SK-N-SH treated with all-trans-retinoic acid at 6 μM for 48 hours (cell line): ENCODE results near the gene COL6A3.

Source experiments
- ATAC-seq: fragments of 200-7000 bp; cut with Tn5 transposase; 3 replicates; pipeline ENCODE4 v1.9.1; 2020; ENCODE audit warnings: mild to moderate bottlenecking, moderate library complexity
- ARNTL ChIP-seq: fragments of 450-650 bp; formaldehyde crosslinking; IDR thresholded peaks from 2 replicates; pipeline ENCODE4 v1.5.0; 2020; ENCODE audit warnings: low read depth, mild to moderate bottlenecking, moderate library complexity, borderline replicate concordance
- BACH2 ChIP-seq: fragments of 250-450 bp; sonication (Bioruptor Pico); IDR thresholded peaks from 2 replicates; pipeline ENCODE4 v1.9.0; 2021; ENCODE audit warnings: mild to moderate bottlenecking, borderline replicate concordance
- CREB5 ChIP-seq: fragments of 250-450 bp; sonication (Bioruptor Pico); IDR thresholded peaks from 2 replicates; pipeline ENCODE4 v1.5.1; 2020; ENCODE audit warnings: low read depth, mild to moderate bottlenecking, moderate library complexity
- CSDC2 ChIP-seq: fragments of 250-450 bp; sonication (Bioruptor Pico); IDR thresholded peaks from 2 replicates; pipeline ENCODE4 v1.5.0; 2020; ENCODE audit warnings: mild to moderate bottlenecking, moderate library complexity
- CSRNP3 ChIP-seq: fragments of 250-450 bp; sonication (Bioruptor Pico); IDR thresholded peaks from 2 replicates; pipeline ENCODE4 v1.5.1; 2021; ENCODE audit warnings: mild to moderate bottlenecking, moderate library complexity
- ESRRG ChIP-seq: fragments of 250-450 bp; sonication (Bioruptor Pico); IDR thresholded peaks from 2 replicates; pipeline ENCODE4 v1.6.1; 2021; ENCODE audit warnings: mild to moderate bottlenecking
- GLIS3 ChIP-seq: fragments of 250-450 bp; sonication (Bioruptor Pico); IDR thresholded peaks from 2 replicates; pipeline ENCODE4 v1.5.0; 2020; ENCODE audit warnings: mild to moderate bottlenecking, moderate library complexity
- ISL1 ChIP-seq: fragments of 250-450 bp; sonication (Bioruptor Pico); IDR thresholded peaks from 2 replicates; pipeline ENCODE4 v2.1.2; 2022; ENCODE audit warnings: mild to moderate bottlenecking, moderate library complexity
- OSR1 ChIP-seq: fragments of 250-450 bp; sonication (Bioruptor Pico); IDR thresholded peaks from 2 replicates; pipeline ENCODE4 v1.8.0; 2022; ENCODE audit warnings: moderate library complexity, mild to moderate bottlenecking, inconsistent platforms
- PATZ1 ChIP-seq: fragments of 250-450 bp; sonication (Bioruptor Pico); IDR thresholded peaks from 2 replicates; pipeline ENCODE4 v1.8.0; 2020; ENCODE audit warnings: mild to moderate bottlenecking, moderate library complexity, borderline replicate concordance
- POU6F1 ChIP-seq: fragments of 250-450 bp; sonication (Bioruptor Pico); IDR thresholded peaks from 2 replicates; pipeline ENCODE4 v1.8.0; 2021; ENCODE audit warnings: low read depth, mild to moderate bottlenecking, moderate library complexity, borderline replicate concordance
- PPARA ChIP-seq: fragments of 250-450 bp; sonication (Bioruptor Pico); IDR thresholded peaks from 2 replicates; pipeline ENCODE4 v1.5.0; 2020; ENCODE audit warnings: mild to moderate bottlenecking, borderline replicate concordance
- RARB ChIP-seq: fragments of 250-450 bp; sonication (Bioruptor Pico); IDR thresholded peaks from 2 replicates; pipeline ENCODE4 v1.8.0; 2021; ENCODE audit warnings: mild to moderate bottlenecking, moderate library complexity
- SNAI2 ChIP-seq: fragments of 250-450 bp; sonication (Bioruptor Pico); IDR thresholded peaks from 2 replicates; pipeline ENCODE4 v1.5.0; 2020; ENCODE audit warnings: mild to moderate bottlenecking, moderate library complexity
- TCF4 ChIP-seq: fragments of 250-450 bp; sonication (Bioruptor Pico); IDR thresholded peaks from 2 replicates; pipeline ENCODE4 v1.8.0; 2021; ENCODE audit warnings: mild to moderate bottlenecking, moderate library complexity, borderline replicate concordance
- TOX ChIP-seq: fragments of 250-450 bp; sonication (Bioruptor Pico); IDR thresholded peaks from 2 replicates; pipeline ENCODE4 v1.8.0; 2021; ENCODE audit warnings: mild to moderate bottlenecking, moderate library complexity, borderline replicate concordance
- TSHZ2 ChIP-seq: fragments of 250-450 bp; sonication (Bioruptor Pico); IDR thresholded peaks from 2 replicates; pipeline ENCODE4 v1.5.0; 2020; ENCODE audit warnings: mild to moderate bottlenecking, moderate library complexity
- ZC3H10 ChIP-seq: fragments of 250-450 bp; sonication (Bioruptor Pico); IDR thresholded peaks from 2 replicates; pipeline ENCODE4 v1.5.1; 2021; ENCODE audit warnings: mild to moderate bottlenecking, moderate library complexity
- ZFP3 ChIP-seq: fragments of 250-450 bp; sonication (Bioruptor Pico); IDR thresholded peaks from 2 replicates; pipeline ENCODE4 v1.5.0; 2020; ENCODE audit warnings: mild to moderate bottlenecking, moderate library complexity
- ZFP30 ChIP-seq: fragments of 450-650 bp; formaldehyde crosslinking; IDR thresholded peaks from 2 replicates; pipeline ENCODE4 v1.5.0; 2022; ENCODE audit warnings: mild to moderate bottlenecking, moderate library complexity
- ZNF565 ChIP-seq: fragments of 450-650 bp; formaldehyde crosslinking; conservative IDR thresholded peaks from 2 replicates; pipeline ENCODE4 v1.5.0; 2020; ENCODE audit warnings: low read depth, mild to moderate bottlenecking, moderate library complexity
- ZNF70 ChIP-seq: fragments of 450-650 bp; formaldehyde crosslinking; IDR thresholded peaks from 2 replicates; pipeline ENCODE4 v1.5.0; 2020; ENCODE audit warnings: mild to moderate bottlenecking, moderate library complexity
- ZNF8 ChIP-seq: fragments of 450-650 bp; formaldehyde crosslinking; IDR thresholded peaks from 2 replicates; pipeline ENCODE4 v1.5.0; 2020; ENCODE audit warnings: mild to moderate bottlenecking, moderate library complexity

COL6A3 gene

GRCh38 chr2:237425320-237425719, 11.4 kb upstream of the COL6A3 start:
- TF ChIP-seq CSRNP3 (CRISPR knock-in tag) (no peak), TCF4 (no peak), PATZ1 (no peak), CREB5 (CRISPR knock-in tag) (no peak), ZFP30 (no peak), ZNF70 (CRISPR knock-in tag) (no peak), TOX (CRISPR knock-in tag) (no peak), SNAI2 (CRISPR knock-in tag) (no peak), ZNF565 (CRISPR knock-in tag) (no peak)
- ATAC-seq = no peak

GRCh38 chr2:237424544-237424943, 10.6 kb upstream of the COL6A3 start:
- TF ChIP-seq BACH2 = no peak
- no peak for TF ChIP-seq PPARA (CRISPR knock-in tag)
- no peak for TF ChIP-seq ZNF8 (CRISPR knock-in tag)
- no peak for TF ChIP-seq OSR1 (CRISPR knock-in tag)
- no peak for TF ChIP-seq ISL1 (CRISPR knock-in tag)
- no peak for TF ChIP-seq SNAI2 (CRISPR knock-in tag)
- no peak for TF ChIP-seq POU6F1 (CRISPR knock-in tag)
- no peak for TF ChIP-seq TSHZ2
- TF ChIP-seq GLIS3 = no peak
- TF ChIP-seq TCF4 = no peak
- TF ChIP-seq ESRRG (CRISPR knock-in tag) = no peak
- TF ChIP-seq CSDC2 (CRISPR knock-in tag) = no peak
- no peak for ATAC-seq

GRCh38 chr2:237423891-237424290, 9.9 kb upstream of the COL6A3 start:
- TF ChIP-seq POU6F1 (CRISPR knock-in tag) (no peak), ZNF565 (CRISPR knock-in tag) (no peak), PATZ1 (no peak), CREB5 (CRISPR knock-in tag) (no peak), RARB (no peak), OSR1 (CRISPR knock-in tag) (no peak), ZC3H10 (CRISPR knock-in tag) (no peak), CSDC2 (CRISPR knock-in tag) (no peak), TOX (CRISPR knock-in tag) (no peak), ZFP3 (CRISPR knock-in tag) (no peak), ARNTL (CRISPR knock-in tag) (no peak), TCF4 (no peak), CSRNP3 (CRISPR knock-in tag) (no peak), GLIS3 (no peak), ESRRG (CRISPR knock-in tag) (no peak)
- TF ChIP-seq, all 23 proteins: peak for 0

More at GRCh38 chr2:237423891-237424290, 9.9 kb upstream of the COL6A3 start:
- ATAC-seq = no peak
